H1 (cell line): ENCODE data around the gene FOXI2. TPM values are rescaled to one million over a fixed set of nuclear protein-coding genes. Genes with fewer than 3 reads are reported as not detected.

Source experiments
- CTCF ChIA-PET: fragments of 300-600 bp; sonication (Branson Sonifier 250); formaldehyde crosslinking; loops from one replicate; lab custom pipeline; 2021; ENCODE audit not compliant: partially characterized antibody; lab: Charles Lee
- POLR2A ChIA-PET: fragments of 300-600 bp; sonication (Branson Sonifier 250); formaldehyde crosslinking; loops from one replicate; lab custom pipeline; 2021; ENCODE audit warnings: inconsistent platforms; ENCODE audit not compliant: partially characterized antibody; lab: Charles Lee
- DNase-seq, 2 experiments: peaks; one replicate each; pipeline versions ENCODE4 v3.0.0 to v3.0.0-alpha.2; 2010 to 2022; ENCODE audit warnings: low spot score in 2 of 2, low read depth in 1 of 2, mixed read lengths in 1 of 2
- FAIRE-seq: peaks from 2 replicates; lab custom pipeline; 2011; peaks lifted over from hg19 to GRCh38; lab: Jason Lieb, UNC
- H2AFZ ChIP-seq: 2 replicates; pipeline ENCODE4 v1.8.1; 2012; ENCODE audit warnings: low read length, inconsistent platforms
- H2AK5ac ChIP-seq: 2 replicates; pipeline ENCODE4 v1.6.1; 2013; ENCODE audit warnings: low read depth, low read length
- H2BK120ac ChIP-seq: replicated peaks from 2 replicates; pipeline ENCODE3; 2013; ENCODE audit warnings: low read depth, low read length, inconsistent platforms
- H2BK12ac ChIP-seq: 2 replicates; pipeline ENCODE4 v1.6.1; 2013; ENCODE audit warnings: low read depth, low read length
- H2BK15ac ChIP-seq: 2 replicates; pipeline ENCODE4 v1.6.1; 2013; ENCODE audit warnings: low read length
- H2BK20ac ChIP-seq: 2 replicates; pipeline ENCODE4 v1.6.1; 2013; ENCODE audit warnings: low read length
- H2BK5ac ChIP-seq: 2 replicates; pipeline ENCODE4 v1.6.1; 2013; ENCODE audit warnings: low read depth, low read length
- H3K14ac ChIP-seq: 2 replicates; pipeline ENCODE4 v1.6.1; 2013; ENCODE audit warnings: inconsistent platforms; ENCODE audit not compliant: insufficient read length
- H3K18ac ChIP-seq: 2 replicates; pipeline ENCODE4 v1.6.1; 2013; ENCODE audit warnings: low read length; ENCODE audit errors: extremely low read depth
- H3K23ac ChIP-seq: 2 replicates; pipeline ENCODE4 v1.6.1; 2013; ENCODE audit warnings: inconsistent platforms; ENCODE audit not compliant: insufficient read length
- H3K23me2 ChIP-seq: 2 replicates; pipeline ENCODE4 v1.6.1; 2013; ENCODE audit warnings: low read depth, low read length
- H3K27ac ChIP-seq: 2 replicates; pipeline ENCODE4 v1.6.1; 2011; ENCODE audit warnings: low read depth, low read length, inconsistent platforms
- H3K27me3 ChIP-seq, 4 experiments: replicated peaks in 1 of 4; 1 replicate in 1 of 4; 2 replicates in 3 of 4; pipeline versions ENCODE4 v1.6.1 to v1.8.1; 2011 to 2013; ENCODE audit warnings: low read length in 3 of 4, mild to moderate bottlenecking in 3 of 4, inconsistent platforms in 2 of 4, mixed read lengths in 2 of 4, moderate library complexity in 1 of 4; ENCODE audit not compliant: control insufficient read depth in 3 of 4, insufficient read depth in 3 of 4; ENCODE audit errors: extremely low read depth in 1 of 4
- H3K36me3 ChIP-seq, 4 experiments: 2 replicates each; pipeline versions ENCODE4 v1.6.1 to v1.8.1; 2011 to 2013; ENCODE audit warnings: mild to moderate bottlenecking in 4 of 4, low read length in 3 of 4, moderate library complexity in 2 of 4, control low read depth in 1 of 4, inconsistent platforms in 1 of 4; ENCODE audit not compliant: insufficient read depth in 4 of 4, control insufficient read depth in 2 of 4
- H3K4ac ChIP-seq: replicated peaks from 2 replicates; pipeline ENCODE3; 2013; ENCODE audit warnings: low read length, low read depth, mixed read lengths, inconsistent platforms; ENCODE audit not compliant: insufficient read length
- H3K4me1 ChIP-seq, 4 experiments: replicated peaks in 1 of 4; 1 replicate in 1 of 4; 2 replicates in 3 of 4; pipeline versions ENCODE4 v1.6.1 to v1.8.1; 2011 to 2013; ENCODE audit warnings: low read length in 3 of 4, inconsistent platforms in 2 of 4, mixed read lengths in 1 of 4; ENCODE audit not compliant: insufficient read depth in 4 of 4, control insufficient read depth in 3 of 4
- H3K4me2 ChIP-seq, 2 experiments: 2 replicates each; pipeline versions ENCODE4 v1.6.1 to v1.8.1; 2011 to 2013; ENCODE audit warnings: low read depth in 2 of 2, low read length in 2 of 2, control low read depth in 1 of 2, inconsistent platforms in 1 of 2, mild to moderate bottlenecking in 1 of 2; ENCODE audit not compliant: insufficient read depth in 1 of 2
- H3K4me3 ChIP-seq, 4 experiments: fragments of 200-600, 300-600 bp in 1 of 4; sonication (generic), shearing (Covaris generic), sonication (Bioruptor Twin) in 1 of 4; 2 replicates each; pipeline versions ENCODE4 v1.5.1 to v1.8.1; 2011 to 2016; ENCODE audit warnings: low read length in 4 of 4, low read depth in 3 of 4, control low read depth in 2 of 4, inconsistent platforms in 2 of 4, mild to moderate bottlenecking in 2 of 4, mixed read lengths in 1 of 4, moderate library complexity in 1 of 4; ENCODE audit not compliant: insufficient read depth in 2 of 4; ENCODE audit errors: extremely low read depth in 1 of 4
- H3K56ac ChIP-seq: replicated peaks from 2 replicates; pipeline ENCODE3; 2013; ENCODE audit warnings: low read depth, mild to moderate bottlenecking, mixed read lengths, low read length, inconsistent platforms; ENCODE audit not compliant: insufficient read length
- H3K79me1 ChIP-seq: 2 replicates; pipeline ENCODE4 v1.6.1; 2013; ENCODE audit warnings: low read depth, low read length, control low read depth
- H3K79me2 ChIP-seq, 2 experiments: 2 replicates each; pipeline versions ENCODE4 v1.6.1 to v1.8.1; 2012 to 2013; ENCODE audit warnings: low read length in 2 of 2, mild to moderate bottlenecking in 2 of 2, inconsistent platforms in 1 of 2; ENCODE audit not compliant: insufficient read depth in 2 of 2, control insufficient read depth in 1 of 2
- H3K9ac ChIP-seq, 4 experiments: replicated peaks in 1 of 4; 1 replicate in 1 of 4; 2 replicates in 3 of 4; pipeline versions ENCODE4 v1.6.1 to v1.8.1; 2011 to 2013; ENCODE audit warnings: low read depth in 3 of 4, low read length in 3 of 4, control low read depth in 2 of 4, mild to moderate bottlenecking in 2 of 4, moderate library complexity in 2 of 4, inconsistent platforms in 1 of 4; ENCODE audit errors: extremely low read depth in 1 of 4
- H3K9me3 ChIP-seq, 2 experiments: 2 replicates each; pipeline versions ENCODE4 v1.6.1 to v1.8.1; 2012 to 2013; ENCODE audit warnings: mild to moderate bottlenecking in 2 of 2, moderate library complexity in 2 of 2, control low read depth in 1 of 2, inconsistent platforms in 1 of 2, low read depth in 1 of 2, low read length in 1 of 2, mixed read lengths in 1 of 2; ENCODE audit not compliant: insufficient read depth in 2 of 2
- H4K20me1 ChIP-seq, 2 experiments: replicated peaks in 1 of 2; 2 replicates each; pipeline versions ENCODE3 to v1.8.1; 2011 to 2013; ENCODE audit warnings: inconsistent platforms in 2 of 2, low read length in 2 of 2, mild to moderate bottlenecking in 1 of 2; ENCODE audit not compliant: insufficient read depth in 2 of 2, control insufficient read depth in 1 of 2
- H4K5ac ChIP-seq: 2 replicates; pipeline ENCODE4 v1.6.1; 2013; ENCODE audit warnings: low read length, low read depth, mixed read lengths, inconsistent platforms; ENCODE audit not compliant: insufficient read length
- H4K8ac ChIP-seq: 2 replicates; pipeline ENCODE4 v1.8.0; 2013; ENCODE audit warnings: mild to moderate bottlenecking, moderate library complexity, low read length, inconsistent platforms; ENCODE audit not compliant: insufficient read depth; ENCODE audit errors: extremely low read depth
- H4K91ac ChIP-seq: replicated peaks from 2 replicates; pipeline ENCODE3; 2013; ENCODE audit warnings: low read length, mixed read lengths, inconsistent platforms; ENCODE audit not compliant: insufficient read length
- BCL11A ChIP-seq, 2 experiments: IDR thresholded peaks; one replicate each; pipeline ENCODE4 v1.6.1; 2011; ENCODE audit warnings: low read depth in 2 of 2, low read length in 2 of 2, mild to moderate bottlenecking in 2 of 2
- GABPA ChIP-seq: IDR thresholded peaks from 2 replicates; pipeline ENCODE4 v1.6.1; 2011; ENCODE audit warnings: mild to moderate bottlenecking, low read length, moderate library complexity, borderline replicate concordance; ENCODE audit not compliant: insufficient read depth
- JUND ChIP-seq: IDR thresholded peaks from 2 replicates; pipeline ENCODE4 v1.6.1; 2011; ENCODE audit warnings: mild to moderate bottlenecking, improper control_type of control experiment, low read length
- KDM5A ChIP-seq: fragments of 200-600 bp; IDR thresholded peaks from 2 replicates; pipeline ENCODE4 v1.7.1; 2012; ENCODE audit warnings: mild to moderate bottlenecking, low read length, inconsistent platforms, mixed read lengths
- MAFK ChIP-seq: IDR thresholded peaks from 2 replicates; pipeline ENCODE4 v1.6.1; 2012; ENCODE audit warnings: low read depth, mild to moderate bottlenecking, improper control_type of control experiment, low read length
- TCF12 ChIP-seq: IDR thresholded peaks from 2 replicates; pipeline ENCODE4 v1.6.1; 2011; ENCODE audit warnings: low read depth, mild to moderate bottlenecking, low read length
- WGBS, 2 experiments: shearing (Covaris generic) in 1 of 2; methylation state at CpG; one replicate each; pipeline versions ENCODE4 v1.1.6 to v1.1.7; 2013 to 2015; ENCODE audit warnings: low lambda C conversion rate in 2 of 2, mixed read lengths in 2 of 2, inconsistent platforms in 1 of 2, low coverage in 1 of 2, missing lambda C conversion rate in 1 of 2; ENCODE audit not compliant: insufficient replicate concordance in 2 of 2, insufficient coverage in 1 of 2, insufficient read length in 1 of 2; ENCODE audit errors: extremely low coverage in 1 of 2, missing lambda C conversion rate in 1 of 2; 5-methylcytosine and 5-hydroxymethylcytosine counted together
- polyA plus RNA-seq, 7 experiments: library from polyadenylated mRNA; depleted of rRNA in 3 of 7; stranded (reverse) in 5 of 7; unstranded in 2 of 7; fragments of >200 nt in 5 of 7; fragments of 200-250 nt in 2 of 7; gene quantifications; 1 replicate in 5 of 7; 2 replicates in 1 of 7; 4 replicates in 1 of 7; pipeline versions ENCODE4 v1.2.1 to v1.2.3, GENCODE V29; 2011 to 2013; ENCODE audit warnings: missing spikeins in 2 of 7, mixed read lengths in 2 of 7
- total RNA-seq: library from RNA; stranded (reverse); fragmentation: NEBNext Ultra II Directional; extraction: Animal tissue kit (Norgen Biotek cat#: 25700); gene quantifications from 2 replicates; pipeline ENCODE4 v1.2.1, GENCODE V29; 2021
- TF ChIP-seq, protein P1 (sequence below): IDR thresholded peaks from 2 replicates; pipeline ENCODE4 v1.6.1; 2012; ENCODE audit warnings: inconsistent platforms

Gene FOXI2
- total and polyA plus RNA-seq, 2 of the 8 experiments (the other 6 are each of a cell fraction or from before 2014, with no cell fraction given): 1.0 TPM

DNA sequence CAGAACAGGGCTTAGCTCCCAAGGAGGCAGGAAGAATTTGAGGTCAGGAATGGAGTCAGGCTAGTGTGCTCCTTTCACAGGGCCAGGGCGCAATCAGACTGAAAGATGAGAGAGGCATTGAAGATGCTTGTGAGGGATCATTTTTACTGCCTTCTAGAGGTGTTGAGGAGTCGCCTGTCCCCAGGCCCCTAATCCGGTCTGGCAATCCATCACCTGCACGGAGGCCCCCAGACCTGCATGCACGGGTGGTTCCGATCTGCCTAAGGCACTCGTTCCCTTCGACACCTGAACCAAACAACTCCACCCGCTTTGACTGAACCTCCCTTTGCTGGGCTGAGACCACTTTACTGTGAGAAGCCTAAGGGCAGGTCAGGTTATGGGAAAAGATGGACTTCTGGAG lies 8.0 kb downstream of the FOXI2 start:
- 92% methylated on average over 9 of the region's 9 CpGs; no CpG with 5 or more reads in 1 of the 2 experiments for WGBS, 2 experiments
- Histone ChIP-seq H2BK12ac (no peak overlapping the region), H3K4me3 (no peak overlapping the region)
- TF ChIP-seq GABPA (no peak), KDM5A (no peak), JUND (no peak), BCL11A (IDR thresholded peaks at IDR 0.05; ENCODE audit: low read depth in 2 of 2, low read length in 2 of 2) (no peak), TCF12 (no peak), MAFK (no peak)
- TF ChIP-seq, protein P1, sequence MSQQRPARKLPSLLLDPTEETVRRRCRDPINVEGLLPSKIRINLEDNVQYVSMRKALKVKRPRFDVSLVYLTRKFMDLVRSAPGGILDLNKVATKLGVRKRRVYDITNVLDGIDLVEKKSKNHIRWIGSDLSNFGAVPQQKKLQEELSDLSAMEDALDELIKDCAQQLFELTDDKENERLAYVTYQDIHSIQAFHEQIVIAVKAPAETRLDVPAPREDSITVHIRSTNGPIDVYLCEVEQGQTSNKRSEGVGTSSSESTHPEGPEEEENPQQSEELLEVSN: no peak
- TF ChIP-seq, all 59 proteins: peak for 0
- Histone ChIP-seq H4K5ac (no peak overlapping the region), H3K27me3 (peaks cover 0 to 4% (median 3%) of the 10 kb centered on the region in 4 experiments; a peak in 4 of 7 replicates), H4K20me1 (no peaks in the 10 kb centered on the region), H3K9ac (no peak overlapping the region), H3K4me1 (peaks cover 0 to 3% (median 0%) of the 10 kb centered on the region in 4 experiments; a peak in 1 of 7 replicates), H2AFZ (no peak overlapping the region), H3K4me2 (no peak overlapping the region), H3K79me1 (no peaks in the 10 kb centered on the region), H2BK5ac (no peak overlapping the region), H3K56ac (no peak overlapping the region), H3K79me2 (no peaks in the 10 kb centered on the region), H3K36me3 (no peaks in the 10 kb centered on the region), H4K8ac (no peak overlapping the region), H3K9me3 (no peaks in the 10 kb centered on the region), H4K91ac (no peak overlapping the region), H2BK120ac (no peak overlapping the region), H3K4ac (no peak overlapping the region), H3K18ac (no peak overlapping the region), H3K27ac (no peak overlapping the region), H3K23me2 (peaks cover 2% of the 10 kb centered on the region; the same call in 1 of the 2 replicates), H2BK15ac (no peak overlapping the region), H2BK20ac (no peak overlapping the region), H3K23ac (no peak overlapping the region), H3K14ac (no peak overlapping the region), H2AK5ac (no peak overlapping the region)
- DNase-seq (no peak), FAIRE-seq (no peak)
- ChIA-PET POLR2A (no interaction called here), CTCF (interaction anchor here (0.9 to 1.3 kb wide), 2 partner anchors 68 to 290 kb away, joined by 3 to 4 read pairs; no protein-coding TSS in a partner anchor)
